ENCODE data around the gene GPR25. TPM values are rescaled to one million over a fixed set of nuclear protein-coding genes. Genes with fewer than 3 reads are reported as not detected.

GPR25 gene
- total and polyA plus RNA-seq, 2 experiments from 2014 or later = 0.12 TPM; not detected in 1

- peaks cover 8% of the 10 kb centered on the region for H3K4me1 ChIP-seq (ENCODE audit: low read depth)
- no peak overlapping the region for H3K27ac ChIP-seq
- H3K4me3 ChIP-seq = no peak overlapping the region
- H3K36me3 ChIP-seq = no peaks in the 10 kb centered on the region
- no peak for DNase-seq (ENCODE audit: low read depth in 1 of 2, low spot score in 1 of 2)
- no peaks in the 10 kb centered on the region for H3K9me3 ChIP-seq (ENCODE audit: low read depth)
- TF ChIP-seq CTCF (IDR thresholded peaks at IDR 0.05; ENCODE audit: low read depth, low read length) = no peak
- no peaks in the 10 kb centered on the region for H3K27me3 ChIP-seq
Observed at GRCh38 chr1:200921571-200922110, 48.9 kb downstream of the GPR25 start.

GRCh38 chr1:200922406-200922805 lies 49.6 kb downstream of the GPR25 start:
- no peaks in the 10 kb centered on the region for H3K36me3 ChIP-seq
- DNase-seq (ENCODE audit: low read depth in 1 of 2, low spot score in 1 of 2) = no peak
- no peaks in the 10 kb centered on the region for H3K27me3 ChIP-seq
- no peaks in the 10 kb centered on the region for H3K9me3 ChIP-seq (ENCODE audit: low read depth)
- TF ChIP-seq CTCF (IDR thresholded peaks at IDR 0.05; ENCODE audit: low read depth, low read length) = no peak
- no peak overlapping the region for H3K4me3 ChIP-seq
- H3K4me1 ChIP-seq (ENCODE audit: low read depth) = peaks cover 3% of the 10 kb centered on the region
- H3K27ac ChIP-seq = no peak overlapping the region

GRCh38 chr1:200923601-200924000 lies 50.8 kb downstream of the GPR25 start:
- no peak for DNase-seq (ENCODE audit: low read depth in 1 of 2, low spot score in 1 of 2)
- TF ChIP-seq CTCF (IDR thresholded peaks at IDR 0.05; ENCODE audit: low read depth, low read length) = no peak
- Histone ChIP-seq H3K27me3 (no peaks in the 10 kb centered on the region), H3K4me3 (no peak overlapping the region), H3K27ac (no peak overlapping the region), H3K4me1 (ENCODE audit: low read depth) (peaks cover under 1% of the 10 kb centered on the region), H3K36me3 (no peaks in the 10 kb centered on the region), H3K9me3 (ENCODE audit: low read depth) (no peaks in the 10 kb centered on the region)

Other genes with a start within 250 kb of the GPR25 start
- 11.7 and 13.3 TPM in 2 replicates for gene DDX59, start 203.1 kb upstream of the GPR25 start, total RNA-seq
- 9.6 and 11.1 TPM in 2 replicates for gene DDX59, start 203.1 kb upstream of the GPR25 start, polyA plus RNA-seq
- gene CAMSAP2, start 134.1 kb upstream of the GPR25 start, total RNA-seq = 16.7 and 22.8 TPM in 2 replicates
- gene CAMSAP2, start 134.1 kb upstream of the GPR25 start, polyA plus RNA-seq = 12.6 and 13.6 TPM in 2 replicates
- 4.9 and 37.8 TPM in 2 replicates for gene INAVA, start 21.9 kb downstream of the GPR25 start, total RNA-seq
- 7.4 and 8.4 TPM in 2 replicates for gene INAVA, start 21.9 kb downstream of the GPR25 start, polyA plus RNA-seq
- gene KIF21B, start 150.7 kb downstream of the GPR25 start, total RNA-seq = 2.4 and 3.5 TPM in 2 replicates
- 0.29 and 1.1 TPM in 2 replicates for gene KIF21B, start 150.7 kb downstream of the GPR25 start, polyA plus RNA-seq
- 0.30 and 0.35 TPM in 2 replicates for gene CACNA1S, start 239.4 kb downstream of the GPR25 start, total RNA-seq
- gene CACNA1S, start 239.4 kb downstream of the GPR25 start, polyA plus RNA-seq = 0.12 TPM in 1 of 2 replicates, not detected in the other